KMS-11 (cell line): ENCODE measurements around the gene FMO1.

ENCODE experiments used
- H2AFZ ChIP-seq: fragments of 200-600 bp; sonication (generic); 2 replicates; pipeline ENCODE4 v1.6.1; 2016; ENCODE audit warnings: antibody characterized with exemption, mixed run types, low read depth
- H3K27ac ChIP-seq: fragments of 200-600 bp; sonication (generic); 2 replicates; pipeline ENCODE4 v1.6.1; 2016; ENCODE audit warnings: mild to moderate bottlenecking, mixed run types
- H3K27me3 ChIP-seq: fragments of 200-600 bp; sonication (generic); 2 replicates; pipeline ENCODE4 v1.6.1; 2017; ENCODE audit warnings: mild to moderate bottlenecking, low read depth, mixed run types, moderate library complexity; ENCODE audit not compliant: insufficient read depth
- H3K36me3 ChIP-seq: fragments of 200-600 bp; sonication (generic); 2 replicates; pipeline ENCODE4 v1.6.1; 2017; ENCODE audit warnings: mild to moderate bottlenecking, mixed run types; ENCODE audit not compliant: insufficient read depth
- H3K4me1 ChIP-seq: fragments of 200-600 bp; sonication (generic); 2 replicates; pipeline ENCODE4 v1.6.1; 2016; ENCODE audit warnings: mild to moderate bottlenecking, low read depth, mixed run types; ENCODE audit not compliant: poor library complexity, severe bottlenecking
- H3K4me2 ChIP-seq: fragments of 200-600 bp; sonication (generic); 2 replicates; pipeline ENCODE4 v1.7.0; 2016; ENCODE audit warnings: mild to moderate bottlenecking, mixed run types
- H3K4me3 ChIP-seq: fragments of 200-600 bp; sonication (generic); IDR thresholded peaks from 2 replicates; pipeline ENCODE4 v1.6.1; 2017; ENCODE audit warnings: low read depth, low read length, mixed read lengths; ENCODE audit not compliant: insufficient read depth
- H3K79me2 ChIP-seq: fragments of 200-600 bp; sonication (generic); 2 replicates; pipeline ENCODE4 v1.6.1; 2016; ENCODE audit warnings: low read depth, mixed run types; ENCODE audit not compliant: insufficient read depth
- H3K9ac ChIP-seq: fragments of 200-600 bp; sonication (generic); 2 replicates; pipeline ENCODE4 v1.6.1; 2016; ENCODE audit warnings: mild to moderate bottlenecking, mixed run types
- H4K20me1 ChIP-seq: fragments of 200-600 bp; sonication (generic); 2 replicates; pipeline ENCODE4 v1.6.1; 2016; ENCODE audit warnings: mild to moderate bottlenecking, mixed run types; ENCODE audit not compliant: insufficient read depth
- TF ChIP-seq, protein P1 (sequence below): fragments of 200-600 bp; sonication (generic); conservative IDR thresholded peaks from 2 replicates; pipeline ENCODE4 v1.6.1; 2017; ENCODE audit warnings: low read depth, mild to moderate bottlenecking, antibody characterized with exemption, low read length, moderate library complexity, mixed read lengths

FMO1 gene

DNA sequence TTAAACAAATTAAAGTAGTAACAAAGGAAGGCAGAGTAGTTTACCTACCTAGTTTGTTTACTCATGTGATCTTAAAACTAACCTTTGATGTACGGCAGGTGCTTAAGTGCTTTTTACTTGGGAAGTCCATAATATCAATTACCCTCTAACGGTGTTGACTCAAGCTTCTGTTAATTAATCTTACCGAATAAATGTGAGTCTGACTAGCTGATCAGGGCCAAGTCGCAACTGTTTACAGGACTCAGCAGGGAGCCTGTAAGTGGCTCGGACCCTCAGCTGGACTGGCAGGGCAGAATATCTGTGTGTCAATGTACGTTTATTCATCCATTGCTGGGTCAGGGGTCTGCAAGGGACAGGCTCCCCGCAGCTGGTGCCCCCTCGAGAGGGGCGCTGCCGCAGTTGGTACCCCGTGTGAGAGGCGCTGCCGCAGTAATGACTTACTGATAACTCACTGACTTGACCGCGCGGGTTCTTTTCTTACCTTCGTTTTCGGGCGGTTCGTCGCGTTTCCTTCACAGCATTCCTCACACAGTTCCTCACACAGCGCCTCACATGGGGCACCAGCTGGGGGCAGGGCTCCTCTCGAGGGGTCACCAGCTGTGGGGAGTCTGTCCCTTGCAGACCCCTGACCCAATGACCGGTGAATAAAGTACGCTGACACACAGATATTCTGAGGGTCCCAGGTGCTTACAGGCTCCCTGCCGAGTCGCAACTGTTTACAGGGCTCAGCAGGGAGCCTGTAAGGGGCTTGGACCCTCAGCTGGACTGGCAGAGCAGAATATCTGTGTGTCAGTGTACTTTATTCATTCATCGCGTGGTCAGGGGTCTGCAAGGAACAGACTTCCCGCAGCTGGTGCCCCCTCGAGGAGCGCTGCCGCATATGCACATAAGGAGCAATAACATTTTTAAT, 3.0 kb downstream of the FMO1 start:
- H3K4me2 ChIP-seq: peak overlapping the region; percentile 77
- no peaks in the 10 kb centered on the region for H3K27me3 ChIP-seq
- peak overlapping the region; percentile 82 for H3K27ac ChIP-seq
- peak overlapping the region; percentile 87 for H3K4me3 ChIP-seq
- no peaks in the 10 kb centered on the region for H4K20me1 ChIP-seq
- H2AFZ ChIP-seq: peak overlapping the region; percentile 90
- peak overlapping the region; percentile 68 for H3K9ac ChIP-seq
- H3K79me2 ChIP-seq: no peaks in the 10 kb centered on the region
- TF ChIP-seq, protein P1, sequence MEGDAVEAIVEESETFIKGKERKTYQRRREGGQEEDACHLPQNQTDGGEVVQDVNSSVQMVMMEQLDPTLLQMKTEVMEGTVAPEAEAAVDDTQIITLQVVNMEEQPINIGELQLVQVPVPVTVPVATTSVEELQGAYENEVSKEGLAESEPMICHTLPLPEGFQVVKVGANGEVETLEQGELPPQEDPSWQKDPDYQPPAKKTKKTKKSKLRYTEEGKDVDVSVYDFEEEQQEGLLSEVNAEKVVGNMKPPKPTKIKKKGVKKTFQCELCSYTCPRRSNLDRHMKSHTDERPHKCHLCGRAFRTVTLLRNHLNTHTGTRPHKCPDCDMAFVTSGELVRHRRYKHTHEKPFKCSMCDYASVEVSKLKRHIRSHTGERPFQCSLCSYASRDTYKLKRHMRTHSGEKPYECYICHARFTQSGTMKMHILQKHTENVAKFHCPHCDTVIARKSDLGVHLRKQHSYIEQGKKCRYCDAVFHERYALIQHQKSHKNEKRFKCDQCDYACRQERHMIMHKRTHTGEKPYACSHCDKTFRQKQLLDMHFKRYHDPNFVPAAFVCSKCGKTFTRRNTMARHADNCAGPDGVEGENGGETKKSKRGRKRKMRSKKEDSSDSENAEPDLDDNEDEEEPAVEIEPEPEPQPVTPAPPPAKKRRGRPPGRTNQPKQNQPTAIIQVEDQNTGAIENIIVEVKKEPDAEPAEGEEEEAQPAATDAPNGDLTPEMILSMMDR: peak; percentile 77; the same call in 1 of the 2 replicates
- H3K36me3 ChIP-seq: no peaks in the 10 kb centered on the region
- H3K4me1 ChIP-seq: peaks cover 66% of the 10 kb centered on the region

DNA sequence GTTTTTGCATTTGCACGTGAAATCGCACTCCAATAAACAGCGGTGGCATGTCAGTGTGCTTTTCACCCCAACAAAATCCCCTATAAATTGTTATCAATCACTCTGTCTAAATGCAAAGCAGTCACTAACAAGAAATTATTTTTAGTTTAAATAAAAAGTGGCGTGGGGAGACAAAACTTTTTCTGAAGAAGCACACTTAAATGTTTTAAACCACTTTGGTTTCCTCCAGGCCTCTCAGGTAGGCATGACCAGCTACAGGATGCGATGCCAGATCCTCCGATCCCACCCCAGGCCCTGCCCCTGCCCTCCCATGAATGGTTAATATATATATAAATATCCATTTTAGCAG, 3.6 kb downstream of the FMO1 start:
- Histone ChIP-seq H3K27me3 (no peaks in the 10 kb centered on the region), H3K9ac (peak overlapping the region; percentile 68; the same call in 1 of the 2 replicates), H4K20me1 (no peaks in the 10 kb centered on the region), H3K27ac (peak overlapping the region; percentile 82), H3K79me2 (no peaks in the 10 kb centered on the region), H3K36me3 (no peaks in the 10 kb centered on the region), H2AFZ (peak overlapping the region; percentile 90), H3K4me1 (peaks cover 72% of the 10 kb centered on the region), H3K4me3 (no peak overlapping the region), H3K4me2 (peak overlapping the region; percentile 77)
- TF ChIP-seq, protein P1: peak; percentile 41

DNA sequence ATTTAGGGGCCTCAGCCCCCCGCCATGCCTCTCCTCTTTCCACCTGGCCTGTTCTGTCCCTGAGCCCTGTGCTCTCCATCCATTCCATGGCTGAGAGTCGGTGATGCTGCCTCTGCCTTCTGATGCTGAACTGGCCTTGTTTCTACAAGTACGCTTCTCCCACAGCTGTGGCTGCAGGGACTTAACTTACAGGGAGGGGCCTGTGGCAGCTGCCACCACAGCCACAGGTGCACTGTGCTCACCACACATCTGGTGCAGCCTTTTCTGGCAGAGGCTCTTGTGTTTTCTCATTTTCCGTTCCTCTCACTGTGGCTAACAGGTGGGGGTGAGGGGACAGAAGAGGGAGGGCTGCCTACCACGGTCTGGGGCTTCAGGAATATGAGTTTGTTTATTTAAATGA, 4.2 kb downstream of the FMO1 start:
- Histone ChIP-seq H3K4me1 (peaks cover 77% of the 10 kb centered on the region), H3K79me2 (no peaks in the 10 kb centered on the region), H3K36me3 (no peaks in the 10 kb centered on the region), H3K27ac (peak overlapping the region; percentile 82), H3K4me3 (no peak overlapping the region), H3K9ac (peak overlapping the region; percentile 15; the same call in 1 of the 2 replicates), H3K27me3 (no peaks in the 10 kb centered on the region), H2AFZ (peak overlapping the region; percentile 32; the same call in 1 of the 2 replicates), H4K20me1 (no peaks in the 10 kb centered on the region), H3K4me2 (peak overlapping the region; percentile 77)
- TF ChIP-seq, protein P1: no peak

DNA sequence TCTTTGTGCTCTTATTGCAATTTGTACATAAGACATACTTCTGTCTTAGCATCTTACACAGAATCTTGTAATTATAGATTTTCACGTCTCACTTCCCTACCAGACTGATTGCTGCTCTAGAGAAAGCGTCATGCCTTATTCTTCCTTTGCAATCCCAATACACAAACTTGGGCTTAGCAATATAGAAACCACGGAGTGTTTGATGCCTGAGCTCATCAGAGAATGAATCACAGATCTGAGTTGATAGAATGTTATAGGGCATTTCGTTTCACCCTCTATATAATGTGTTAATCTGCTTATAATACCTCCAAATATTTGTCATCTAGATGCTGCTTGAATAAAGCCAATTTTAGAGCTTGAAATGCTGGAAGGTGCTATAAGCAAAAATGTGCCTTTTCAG, 6.6 kb downstream of the FMO1 start:
- Histone ChIP-seq H3K36me3 (no peaks in the 10 kb centered on the region), H3K4me1 (peaks cover 93% of the 10 kb centered on the region), H3K27me3 (no peaks in the 10 kb centered on the region)

More for the DNA sequence above, 6.6 kb downstream of the FMO1 start:
- H3K4me2 ChIP-seq: no peak overlapping the region
- H4K20me1 ChIP-seq: no peaks in the 10 kb centered on the region
- no peak overlapping the region for H3K27ac ChIP-seq
- no peaks in the 10 kb centered on the region for H3K79me2 ChIP-seq
- H2AFZ ChIP-seq: no peak overlapping the region
- H3K9ac ChIP-seq: no peak overlapping the region
- H3K4me3 ChIP-seq: no peak overlapping the region
- TF ChIP-seq, protein P1: no peak
